ENCODE measurements around the gene OTX2. TPM values are rescaled to one million over a fixed set of nuclear protein-coding genes. Genes with fewer than 3 reads are reported as not detected.

The OTX2 gene
- total RNA-seq, 2 donors from 2014 or later: not detected

GRCh38 chr14:56801920-56802319 is 8.4 kb downstream of the OTX2 start:
- H3K4me1 ChIP-seq: no peaks in the 10 kb centered on the region
- no peak for DNase-seq
- no peaks in the 10 kb centered on the region for H3K9me3 ChIP-seq
- intact Hi-C loops (cut with DNase I): no loop called here
- H3K27me3 ChIP-seq: peaks cover 91% of the 10 kb centered on the region
- H3K36me3 ChIP-seq: no peaks in the 10 kb centered on the region
- H3K4me3 ChIP-seq: no peak overlapping the region
- no peak for TF ChIP-seq CTCF (IDR thresholded peaks at IDR 0.05)
- H3K9ac ChIP-seq (ENCODE audit: low read depth in 2 of 2, low read length in 2 of 2): no peak overlapping the region
- H3K27ac ChIP-seq: no peak overlapping the region

- no peak for DNase-seq
- H3K9me3 ChIP-seq: no peaks in the 10 kb centered on the region
Observed at GRCh38 chr14:56799343-56799645, 11.0 kb downstream of the OTX2 start.

DNA sequence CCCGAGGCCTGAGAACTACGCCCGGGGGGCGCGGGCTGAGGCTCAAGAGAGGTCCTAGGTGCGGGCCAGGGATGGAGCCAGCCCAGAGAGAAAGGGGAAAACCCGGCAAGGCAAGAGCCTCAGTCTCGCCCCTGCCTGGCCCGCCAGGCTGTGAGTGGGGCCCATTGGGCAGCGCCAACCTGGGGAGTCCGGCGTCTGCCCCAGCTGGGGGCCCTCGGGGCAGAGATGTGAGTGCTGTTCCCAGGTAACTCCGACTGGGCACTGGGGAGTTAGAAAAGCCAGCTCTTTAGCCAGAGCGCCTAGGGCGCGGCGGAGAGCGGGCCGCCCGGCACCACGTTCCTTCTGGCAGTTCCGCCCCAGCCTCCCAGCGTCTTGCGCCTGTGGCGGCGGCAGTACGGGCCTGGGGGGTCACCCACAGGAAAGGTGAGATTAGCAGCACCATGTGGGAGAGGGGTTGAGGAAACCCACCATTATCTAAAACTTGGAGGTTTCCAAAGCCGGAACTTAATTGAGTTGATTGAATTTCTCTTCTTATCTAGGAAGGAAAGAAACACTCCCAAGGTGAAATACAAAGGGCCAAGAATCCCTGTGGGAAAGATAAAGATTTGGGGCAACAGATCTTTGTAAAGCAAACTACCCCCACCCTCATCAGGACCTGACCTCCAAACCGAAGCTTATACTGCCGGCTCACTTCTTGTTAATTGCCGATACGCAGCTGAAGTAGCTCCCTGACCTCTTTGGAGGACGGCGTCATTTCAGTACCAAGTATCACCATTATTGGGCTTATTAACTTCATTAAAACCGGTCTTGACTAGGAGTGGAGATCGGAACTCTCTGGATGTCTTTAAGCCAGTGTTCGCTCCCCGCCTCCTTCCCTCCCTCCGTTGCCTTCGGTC is 11.6 kb downstream of the OTX2 start:
- peaks cover 91% of the 10 kb centered on the region for H3K27me3 ChIP-seq
- no peak overlapping the region for H3K27ac ChIP-seq
- no peaks in the 10 kb centered on the region for H3K36me3 ChIP-seq
- no peaks in the 10 kb centered on the region for H3K4me1 ChIP-seq
- no peak for DNase-seq
- intact Hi-C loops (cut with DNase I): no loop called here
- TF ChIP-seq CTCF (IDR thresholded peaks at IDR 0.05): no peak
- H3K4me3 ChIP-seq: no peak overlapping the region
- H3K9ac ChIP-seq (ENCODE audit: low read depth in 2 of 2, low read length in 2 of 2): no peak overlapping the region
- H3K9me3 ChIP-seq: no peaks in the 10 kb centered on the region

More at GRCh38 chr14:56799343-56799645, 11.0 kb downstream of the OTX2 start:
- Histone ChIP-seq H3K4me3 (no peak overlapping the region), H3K36me3 (no peaks in the 10 kb centered on the region), H3K9ac (ENCODE audit: low read depth in 2 of 2, low read length in 2 of 2) (no peak overlapping the region), H3K27ac (no peak overlapping the region), H3K4me1 (no peaks in the 10 kb centered on the region), H3K27me3 (peaks cover 91% of the 10 kb centered on the region)
- TF ChIP-seq CTCF (IDR thresholded peaks at IDR 0.05): no peak
- intact Hi-C loops (cut with DNase I): no loop called here

DNA sequence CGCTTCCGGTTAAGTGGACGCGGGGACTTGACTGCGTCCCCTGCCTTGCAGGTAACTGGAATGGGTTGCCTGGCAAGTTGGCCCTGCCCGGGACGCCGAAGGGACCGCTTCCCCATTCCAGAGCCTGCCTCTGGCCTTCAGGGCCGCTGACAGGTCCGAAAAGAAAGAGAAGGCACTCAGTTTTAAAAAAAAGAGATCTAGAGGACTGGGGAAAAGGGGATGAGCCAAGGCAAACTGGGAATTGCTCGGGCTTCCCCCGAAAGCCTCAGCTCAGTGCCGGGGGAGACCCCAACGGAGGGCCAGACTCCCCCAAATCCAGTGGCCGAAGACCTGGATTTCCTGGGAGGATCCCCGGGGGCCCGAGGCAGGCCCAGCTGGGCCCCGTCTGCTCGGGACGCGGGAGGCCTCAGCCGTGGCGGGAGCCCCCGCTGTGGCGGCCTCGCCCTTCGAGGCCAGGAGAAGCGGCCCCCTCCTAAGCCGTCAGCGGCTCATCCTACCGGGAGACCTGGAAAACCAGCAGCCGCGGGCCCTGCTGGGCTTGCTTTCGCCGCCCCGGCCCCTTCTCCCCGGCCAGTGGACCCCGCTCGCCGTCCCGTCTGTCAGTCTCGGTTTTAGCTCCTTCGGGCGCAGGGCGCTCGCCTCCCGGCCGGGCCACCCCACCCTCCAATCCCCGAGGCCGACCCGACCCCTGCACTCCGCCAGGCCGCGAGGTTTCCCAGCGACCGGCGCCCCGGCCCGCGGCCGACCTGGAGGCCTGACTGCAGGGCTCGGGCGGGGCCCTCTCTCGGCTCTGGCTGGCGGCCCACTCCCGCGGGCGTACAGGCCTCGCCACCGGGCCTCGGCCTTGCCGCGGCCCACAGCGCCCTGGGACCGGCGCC is 12.5 kb downstream of the OTX2 start:
- H3K27me3 ChIP-seq: peaks cover 87% of the 10 kb centered on the region
- no peak for TF ChIP-seq CTCF (IDR thresholded peaks at IDR 0.05)
- H3K36me3 ChIP-seq: no peaks in the 10 kb centered on the region
- H3K27ac ChIP-seq: no peak overlapping the region
- peak overlapping the region; percentile 7 for H3K4me3 ChIP-seq
- no peaks in the 10 kb centered on the region for H3K4me1 ChIP-seq
- intact Hi-C loops (cut with DNase I): no loop called here
- H3K9ac ChIP-seq (ENCODE audit: low read depth in 2 of 2, low read length in 2 of 2): no peak overlapping the region
- DNase-seq: no peak
- H3K9me3 ChIP-seq: no peaks in the 10 kb centered on the region

- Histone ChIP-seq H3K4me1 (no peaks in the 10 kb centered on the region), H3K27me3 (peaks cover 82% of the 10 kb centered on the region), H3K36me3 (no peaks in the 10 kb centered on the region), H3K27ac (no peak overlapping the region), H3K4me3 (no peak overlapping the region), H3K9ac (ENCODE audit: low read depth in 2 of 2, low read length in 2 of 2) (no peak overlapping the region), H3K9me3 (no peaks in the 10 kb centered on the region)
- no peak for TF ChIP-seq CTCF (IDR thresholded peaks at IDR 0.05)
- no peak for DNase-seq
- intact Hi-C loops (cut with DNase I): no loop called here
Observed at GRCh38 chr14:56797003-56797568, 13.2 kb downstream of the OTX2 start.
